LNCAP (cell line): ENCODE data around the gene BCOR.

Experiments used
- TF ChIP-seq, protein P1 (sequence below): fragments of 450-650 bp; IDR thresholded peaks from 2 replicates; pipeline ENCODE4 v1.5.1; 2017; ENCODE audit warnings: mild to moderate bottlenecking

BCOR gene

GRCh38 chrX:40072246-40072645, 25.5 kb downstream of the BCOR start:
- TF ChIP-seq, protein P1, sequence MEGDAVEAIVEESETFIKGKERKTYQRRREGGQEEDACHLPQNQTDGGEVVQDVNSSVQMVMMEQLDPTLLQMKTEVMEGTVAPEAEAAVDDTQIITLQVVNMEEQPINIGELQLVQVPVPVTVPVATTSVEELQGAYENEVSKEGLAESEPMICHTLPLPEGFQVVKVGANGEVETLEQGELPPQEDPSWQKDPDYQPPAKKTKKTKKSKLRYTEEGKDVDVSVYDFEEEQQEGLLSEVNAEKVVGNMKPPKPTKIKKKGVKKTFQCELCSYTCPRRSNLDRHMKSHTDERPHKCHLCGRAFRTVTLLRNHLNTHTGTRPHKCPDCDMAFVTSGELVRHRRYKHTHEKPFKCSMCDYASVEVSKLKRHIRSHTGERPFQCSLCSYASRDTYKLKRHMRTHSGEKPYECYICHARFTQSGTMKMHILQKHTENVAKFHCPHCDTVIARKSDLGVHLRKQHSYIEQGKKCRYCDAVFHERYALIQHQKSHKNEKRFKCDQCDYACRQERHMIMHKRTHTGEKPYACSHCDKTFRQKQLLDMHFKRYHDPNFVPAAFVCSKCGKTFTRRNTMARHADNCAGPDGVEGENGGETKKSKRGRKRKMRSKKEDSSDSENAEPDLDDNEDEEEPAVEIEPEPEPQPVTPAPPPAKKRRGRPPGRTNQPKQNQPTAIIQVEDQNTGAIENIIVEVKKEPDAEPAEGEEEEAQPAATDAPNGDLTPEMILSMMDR: no peak

- TF ChIP-seq, protein P1: no peak
Observed at GRCh38 chrX:40068048-40068447, 29.7 kb downstream of the BCOR start.

GRCh38 chrX:40066700-40067099, 31.1 kb downstream of the BCOR start:
- TF ChIP-seq, protein P1: no peak

DNA sequence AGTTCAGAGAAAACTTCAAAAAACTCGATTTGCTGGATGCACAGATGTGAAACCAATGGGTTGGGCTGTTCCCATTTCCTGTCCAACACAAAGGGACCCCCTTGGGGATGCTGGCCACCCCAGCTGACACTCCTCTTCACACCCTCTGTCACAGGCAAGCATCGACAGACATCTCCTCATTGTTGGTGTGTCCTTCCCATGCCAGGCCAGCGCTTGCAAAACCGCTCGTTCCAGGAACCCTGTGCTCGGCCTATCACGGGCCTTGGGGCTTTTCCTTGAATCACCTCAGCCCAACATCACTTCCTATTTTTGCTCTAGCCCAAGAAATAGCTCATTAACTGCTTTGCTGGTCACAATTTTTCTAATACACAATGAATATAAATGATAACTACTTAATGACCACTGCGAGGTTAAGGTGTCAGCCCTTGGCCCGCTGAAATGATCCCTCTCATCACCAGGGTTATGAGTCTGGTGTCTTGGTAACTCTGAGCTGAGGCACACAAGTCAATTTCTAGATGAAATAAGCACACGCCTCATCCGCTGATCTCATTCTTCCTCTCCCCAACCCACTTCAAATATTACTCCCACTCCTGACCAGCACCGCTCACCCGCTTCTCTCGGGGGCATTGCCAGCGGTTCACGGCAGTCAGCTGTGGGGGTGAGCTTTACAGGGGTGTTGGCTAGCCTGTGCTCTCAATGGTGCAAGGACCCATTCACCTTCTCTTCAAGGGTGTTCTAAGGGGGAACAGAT, 32.3 kb downstream of the BCOR start:
- TF ChIP-seq, protein P1: no peak

DNA sequence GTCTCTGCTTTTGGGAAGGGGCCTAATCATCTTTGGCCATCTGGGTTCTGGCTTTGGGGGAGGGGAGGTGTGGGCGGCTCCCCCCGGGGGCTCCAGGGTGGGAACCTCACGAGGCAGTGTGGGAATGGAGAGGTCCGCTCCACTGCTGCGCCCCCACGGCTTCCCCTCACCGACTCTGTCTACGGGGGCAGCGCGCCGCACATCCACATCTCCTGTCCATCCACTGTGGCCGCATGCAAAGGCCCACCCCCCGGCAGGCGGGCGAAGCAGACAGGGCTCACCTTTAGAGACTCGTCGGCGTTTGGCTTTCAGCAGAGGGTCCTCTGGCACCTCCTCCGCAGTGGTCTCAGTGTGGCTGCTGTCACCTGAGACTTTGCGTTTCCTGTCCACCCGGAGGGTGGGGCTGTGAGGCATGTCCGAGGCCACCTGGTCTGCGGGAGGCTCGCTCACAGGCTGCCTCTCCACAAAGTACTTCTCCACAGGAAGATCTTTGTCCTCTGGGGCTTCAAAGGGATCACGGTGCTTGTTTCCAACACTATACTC, 33.6 kb downstream of the BCOR start:
- TF ChIP-seq, protein P1: no peak

DNA sequence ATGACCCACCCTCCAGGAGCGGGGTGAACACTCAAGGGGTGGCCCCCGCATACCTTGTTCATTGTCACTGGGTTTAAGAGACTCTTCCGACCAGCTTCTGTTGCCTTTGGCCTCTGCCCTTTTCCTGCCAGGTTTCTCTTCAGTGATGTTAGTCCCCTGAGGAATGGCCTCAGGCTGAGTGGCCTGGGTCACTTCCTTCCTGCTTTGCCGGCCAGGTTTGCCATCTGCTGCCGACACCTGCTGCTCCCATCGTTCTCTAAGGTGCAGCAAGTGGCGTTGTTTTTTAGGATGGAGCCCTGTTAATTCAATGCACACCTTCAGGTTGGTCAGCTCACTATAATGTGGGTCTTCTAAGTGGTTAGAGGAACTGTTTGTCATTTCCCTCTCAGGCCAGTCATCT, 34.2 kb downstream of the BCOR start:
- TF ChIP-seq, protein P1: no peak

- TF ChIP-seq, protein P1: no peak
Observed at GRCh38 chrX:40062525-40063155, 35.1 kb downstream of the BCOR start.
